HEK293 (cell line): Measurements from ENCODE around the gene TMEM131L.

ENCODE experiments used
- CTCF ChIA-PET: fragments of 350-600 bp; formaldehyde crosslinking; extraction: SDS; loops from one replicate; lab custom pipeline; 2021; ENCODE audit warnings: antibody characterized with exemption; lab: Yijun Ruan, JAX
- POLR2A ChIA-PET: fragments of 300-600 bp; formaldehyde crosslinking; extraction: SDS; loops from one replicate; lab custom pipeline; 2020; ENCODE audit warnings: antibody characterized with exemption, inconsistent platforms; lab: Yijun Ruan, JAX
- H3K27ac ChIP-seq: fragments of 200-500 bp; sonication (Bioruptor generic); 2 replicates; pipeline ENCODE4 v1.5.1; 2014; ENCODE audit warnings: low read depth, low read length, control low read depth, inconsistent platforms; ENCODE audit errors: extremely low read depth
- H3K36me3 ChIP-seq, 2 experiments: fragments of 200-500 bp in 1 of 2; sonication (Bioruptor generic) in 1 of 2; 1 replicate in 1 of 2; 2 replicates in 1 of 2; pipeline ENCODE4 v1.5.1; 2014 to 2017; ENCODE audit warnings: inconsistent platforms in 2 of 2, low read length in 2 of 2; ENCODE audit not compliant: control insufficient read depth in 2 of 2, insufficient read depth in 1 of 2
- H3K4me1 ChIP-seq: fragments of 200-500 bp; sonication (Bioruptor generic); 2 replicates; pipeline ENCODE4 v1.5.1; 2014; ENCODE audit warnings: mild to moderate bottlenecking, low read length, inconsistent platforms; ENCODE audit not compliant: control insufficient read depth, insufficient read depth
- H3K4me3 ChIP-seq: 2 replicates; pipeline ENCODE4 v1.5.1; 2011; ENCODE audit warnings: low read depth, mild to moderate bottlenecking, control low read depth, low read length, moderate library complexity
- H3K9me3 ChIP-seq: fragments of 200-500 bp; sonication (Bioruptor generic); 2 replicates; pipeline ENCODE4 v1.5.1; 2014; ENCODE audit warnings: low read depth, low read length, inconsistent platforms; ENCODE audit not compliant: control insufficient read depth, insufficient read depth
- AEBP2 ChIP-seq: fragments of 450-650 bp; formaldehyde crosslinking; IDR thresholded peaks from 2 replicates; pipeline ENCODE4 v1.5.1; 2016; ENCODE audit warnings: missing biosample characterization, missing genetic modification characterization, borderline replicate concordance
- BCL11B ChIP-seq: fragments of 450-650 bp; formaldehyde crosslinking; IDR thresholded peaks from 2 replicates; pipeline ENCODE4 v1.5.1; 2016; ENCODE audit warnings: low read depth, missing biosample characterization, missing genetic modification characterization
- GLI4 ChIP-seq: fragments of 450-650 bp; formaldehyde crosslinking; IDR thresholded peaks from 2 replicates; pipeline ENCODE4 v1.5.1; 2016; ENCODE audit warnings: missing biosample characterization, missing genetic modification characterization
- OVOL3 ChIP-seq: fragments of 450-650 bp; formaldehyde crosslinking; IDR thresholded peaks from 2 replicates; pipeline ENCODE4 v1.5.1; 2016; ENCODE audit warnings: missing biosample characterization, missing genetic modification characterization
- SETDB1 ChIP-seq: IDR thresholded peaks from one replicate; pipeline ENCODE4 v1.6.1; 2017; ENCODE audit warnings: mild to moderate bottlenecking, low read length, moderate library complexity, mixed read lengths; ENCODE audit not compliant: insufficient read length
- ZBTB17 ChIP-seq: fragments of 450-650 bp; formaldehyde crosslinking; IDR thresholded peaks from 2 replicates; pipeline ENCODE4 v1.5.1; 2016; ENCODE audit warnings: missing biosample characterization, missing genetic modification characterization
- ZBTB7A ChIP-seq: fragments of 450-650 bp; formaldehyde crosslinking; IDR thresholded peaks from 2 replicates; pipeline ENCODE4 v1.5.1; 2016; ENCODE audit warnings: low read depth, missing biosample characterization, missing genetic modification characterization
- ZIC2 ChIP-seq: fragments of 450-650 bp; formaldehyde crosslinking; IDR thresholded peaks from 2 replicates; pipeline ENCODE4 v1.5.1; 2016; ENCODE audit warnings: missing biosample characterization, missing genetic modification characterization
- ZNF121 ChIP-seq: fragments of 450-650 bp; formaldehyde crosslinking; IDR thresholded peaks from 2 replicates; pipeline ENCODE4 v1.5.1; 2016; ENCODE audit warnings: missing biosample characterization, missing genetic modification characterization
- ZNF138 ChIP-seq: fragments of 450-650 bp; formaldehyde crosslinking; IDR thresholded peaks from 2 replicates; pipeline ENCODE4 v1.5.1; 2016; ENCODE audit warnings: missing biosample characterization, missing genetic modification characterization, borderline replicate concordance
- ZNF16 ChIP-seq: fragments of 450-650 bp; formaldehyde crosslinking; IDR thresholded peaks from 2 replicates; pipeline ENCODE4 v1.5.1; 2016; ENCODE audit warnings: low read depth, missing biosample characterization, missing genetic modification characterization
- ZNF239 ChIP-seq: fragments of 450-650 bp; formaldehyde crosslinking; IDR thresholded peaks from 2 replicates; pipeline ENCODE4 v1.5.1; 2016; ENCODE audit warnings: missing biosample characterization, missing genetic modification characterization
- ZNF426 ChIP-seq: fragments of 450-650 bp; formaldehyde crosslinking; IDR thresholded peaks from 2 replicates; pipeline ENCODE4 v1.5.1; 2017; ENCODE audit warnings: missing biosample characterization, missing genetic modification characterization, mild to moderate bottlenecking, inconsistent platforms, moderate library complexity
- ZNF621 ChIP-seq: fragments of 450-650 bp; formaldehyde crosslinking; IDR thresholded peaks from 2 replicates; pipeline ENCODE4 v1.5.1; 2017; ENCODE audit warnings: missing biosample characterization, missing genetic modification characterization
- ZNF768 ChIP-seq: fragments of 450-650 bp; formaldehyde crosslinking; IDR thresholded peaks from 2 replicates; pipeline ENCODE4 v1.5.1; 2018; ENCODE audit warnings: missing biosample characterization, mild to moderate bottlenecking, missing genetic modification characterization
- ZNF777 ChIP-seq: fragments of 450-650 bp; formaldehyde crosslinking; IDR thresholded peaks from 2 replicates; pipeline ENCODE4 v1.5.1; 2017; ENCODE audit warnings: missing biosample characterization, missing genetic modification characterization, borderline replicate concordance
- ZNF837 ChIP-seq: fragments of 450-650 bp; formaldehyde crosslinking; IDR thresholded peaks from 2 replicates; pipeline ENCODE4 v1.5.1; 2016; ENCODE audit warnings: missing biosample characterization, missing genetic modification characterization
- TF ChIP-seq, protein P1 (sequence below): fragments of 450-650 bp; IDR thresholded peaks from 2 replicates; pipeline ENCODE4 v1.5.1; 2018; ENCODE audit warnings: missing biosample characterization, mild to moderate bottlenecking, missing genetic modification characterization
- TF ChIP-seq, protein P2 (sequence below): fragments of 450-650 bp; formaldehyde crosslinking; IDR thresholded peaks from 2 replicates; pipeline ENCODE4 v1.5.1; 2016; ENCODE audit warnings: missing biosample characterization, missing genetic modification characterization
- TF ChIP-seq, protein P3 (sequence below): fragments of 450-650 bp; formaldehyde crosslinking; IDR thresholded peaks from 2 replicates; pipeline ENCODE4 v1.5.1; 2016; ENCODE audit warnings: missing biosample characterization, missing genetic modification characterization

TMEM131L gene

DNA sequence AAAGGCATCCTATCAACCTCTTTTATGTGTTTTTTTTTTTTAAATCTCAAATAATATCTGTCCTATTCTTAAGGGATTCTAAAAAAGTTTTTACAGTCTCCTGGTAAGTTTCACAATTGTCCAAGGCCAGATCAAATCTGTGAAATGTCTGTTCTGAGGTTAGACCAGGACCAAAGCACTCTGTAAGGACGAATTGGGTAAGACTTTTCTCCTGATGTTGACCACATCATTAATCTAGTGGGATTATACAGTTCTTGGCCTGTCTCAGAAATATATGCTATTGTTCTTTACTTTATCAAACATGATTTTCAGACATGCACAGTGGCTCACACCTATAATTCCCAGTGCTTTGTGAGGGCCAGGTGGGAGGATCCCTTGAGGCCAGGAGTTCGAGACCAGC, 45.8 kb upstream of the TMEM131L start (continued):
- TF ChIP-seq SETDB1 (no peak), ZNF138 (no peak), GLI4 (tag by site-specific recombination) (no peak), ZNF426 (tag by site-specific recombination) (no peak), ZNF777 (tag by site-specific recombination) (no peak), ZBTB17 (tag by site-specific recombination) (no peak)

DNA sequence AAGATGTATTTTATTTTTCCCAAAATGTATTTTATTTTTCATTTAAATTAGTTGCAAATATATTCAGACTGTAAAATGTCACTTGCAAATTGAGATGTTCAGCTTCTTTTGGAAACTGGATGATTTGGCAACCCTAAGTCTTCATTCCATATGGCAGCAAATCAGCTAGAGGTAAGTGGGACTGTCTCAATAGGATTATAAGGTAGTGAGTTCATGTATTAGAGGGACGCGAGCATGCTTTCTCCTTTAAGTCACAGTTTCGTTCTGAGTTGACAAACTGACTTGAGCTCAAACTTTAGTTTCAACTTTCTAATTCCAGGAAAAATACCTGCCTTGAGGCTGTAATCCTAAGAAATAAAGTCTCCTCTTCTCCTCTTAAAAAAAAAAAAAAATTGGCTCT, 44.2 kb upstream of the TMEM131L start:
- no peak for TF ChIP-seq ZBTB7A (tag by site-specific recombination)
- TF ChIP-seq ZNF121: no peak
- no peak for TF ChIP-seq ZNF837 (tag by site-specific recombination)
- TF ChIP-seq ZNF777 (tag by site-specific recombination): no peak
- Histone ChIP-seq H3K4me1 (no peaks in the 10 kb centered on the region), H3K36me3 (no peaks in the 10 kb centered on the region; a peak in 1 of 3 replicates), H3K4me3 (no peak overlapping the region), H3K9me3 (no peaks in the 10 kb centered on the region), H3K27ac (no peak overlapping the region)
- POLR2A ChIA-PET: interaction anchor here (0.7 kb wide), 1 partner anchor 70 kb away, joined by 4 read pairs; no protein-coding TSS in a partner anchor
- CTCF ChIA-PET: no interaction called here

DNA sequence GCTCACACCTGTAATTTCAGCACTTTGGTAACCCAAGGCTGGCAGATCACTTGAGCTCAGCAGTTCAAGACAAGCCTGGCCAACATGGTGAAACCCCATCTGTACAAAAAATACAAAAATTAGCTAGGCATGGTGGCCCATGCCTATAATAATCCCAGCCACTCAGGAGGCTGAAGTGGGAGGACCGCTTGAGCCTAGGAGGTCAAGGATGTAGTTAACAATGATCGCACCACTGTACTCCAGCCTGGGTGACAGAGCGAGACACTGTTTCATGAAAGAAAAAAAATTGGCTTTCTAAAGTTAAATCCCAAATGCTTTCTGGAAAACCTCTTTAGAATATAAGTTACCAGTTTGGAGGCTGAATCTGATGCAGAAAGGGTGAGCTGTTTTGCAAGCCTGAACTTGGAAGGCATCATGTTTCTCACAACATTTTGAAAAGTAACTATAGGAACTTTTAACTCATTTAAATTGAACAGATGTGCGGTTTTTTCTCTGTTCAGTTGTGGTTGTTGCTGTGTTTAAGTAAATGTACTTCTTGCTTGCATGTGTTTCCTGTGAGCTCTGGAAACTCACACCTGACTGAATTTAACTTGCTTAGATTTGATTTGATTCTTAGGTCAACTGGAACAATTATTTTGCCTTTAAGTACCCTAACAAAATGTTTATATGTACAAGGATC, 39.8 kb upstream of the TMEM131L start:
- ChIA-PET CTCF (no interaction called here), POLR2A (no interaction called here)
- no peaks in the 10 kb centered on the region for H3K9me3 ChIP-seq
- H3K4me1 ChIP-seq: no peaks in the 10 kb centered on the region
- H3K4me3 ChIP-seq: no peak overlapping the region
- TF ChIP-seq, protein P1, sequence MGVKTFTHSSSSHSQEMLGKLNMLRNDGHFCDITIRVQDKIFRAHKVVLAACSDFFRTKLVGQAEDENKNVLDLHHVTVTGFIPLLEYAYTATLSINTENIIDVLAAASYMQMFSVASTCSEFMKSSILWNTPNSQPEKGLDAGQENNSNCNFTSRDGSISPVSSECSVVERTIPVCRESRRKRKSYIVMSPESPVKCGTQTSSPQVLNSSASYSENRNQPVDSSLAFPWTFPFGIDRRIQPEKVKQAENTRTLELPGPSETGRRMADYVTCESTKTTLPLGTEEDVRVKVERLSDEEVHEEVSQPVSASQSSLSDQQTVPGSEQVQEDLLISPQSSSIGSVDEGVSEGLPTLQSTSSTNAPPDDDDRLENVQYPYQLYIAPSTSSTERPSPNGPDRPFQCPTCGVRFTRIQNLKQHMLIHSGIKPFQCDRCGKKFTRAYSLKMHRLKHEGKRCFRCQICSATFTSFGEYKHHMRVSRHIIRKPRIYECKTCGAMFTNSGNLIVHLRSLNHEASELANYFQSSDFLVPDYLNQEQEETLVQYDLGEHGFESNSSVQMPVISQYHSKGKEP (tag by site-specific recombination): no peak
- TF ChIP-seq ZNF768 (tag by site-specific recombination): no peak
- no peak overlapping the region for H3K27ac ChIP-seq
- H3K36me3 ChIP-seq: no peaks in the 10 kb centered on the region

DNA sequence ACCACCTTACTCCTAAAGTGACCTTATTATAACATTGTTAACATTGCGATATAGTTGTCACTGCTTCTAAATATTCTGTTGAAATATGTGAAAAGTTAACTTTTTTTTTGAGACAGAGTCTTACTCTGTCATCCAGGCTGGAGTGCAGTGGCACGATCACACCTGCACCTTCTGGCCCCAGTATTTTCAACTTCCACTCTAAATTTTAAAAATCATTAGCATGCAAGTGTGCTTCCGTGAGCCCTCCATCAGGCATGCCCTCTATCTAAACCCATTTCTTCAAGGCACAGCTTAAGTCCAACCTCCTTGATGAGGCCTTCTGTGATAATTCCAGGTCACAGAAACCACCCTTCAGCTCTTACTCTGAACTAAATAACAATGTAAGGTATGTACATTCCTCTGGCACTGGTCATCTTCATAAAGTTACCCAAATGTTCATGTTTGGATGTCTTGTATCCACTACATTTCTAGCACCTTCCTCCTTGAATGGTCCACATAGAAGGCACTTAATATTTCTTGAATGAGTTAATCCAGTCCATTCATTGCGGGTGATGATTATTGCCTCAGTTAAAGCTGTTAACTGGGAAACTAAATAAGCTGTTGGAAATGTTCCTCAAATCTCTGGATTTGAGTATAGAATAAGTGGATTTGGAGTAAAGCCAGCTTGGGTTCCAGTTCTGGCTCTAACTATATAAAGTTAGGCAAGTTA, 38.6 kb upstream of the TMEM131L start:
- H3K9me3 ChIP-seq: no peaks in the 10 kb centered on the region
- CTCF ChIA-PET: interaction anchor here (0.6 kb wide), 1 partner anchor 34 kb away, joined by 5 read pairs; no protein-coding TSS in a partner anchor
- no peaks in the 10 kb centered on the region for H3K36me3 ChIP-seq
- no peak overlapping the region for H3K27ac ChIP-seq
- H3K4me3 ChIP-seq: no peak overlapping the region
- no peaks in the 10 kb centered on the region for H3K4me1 ChIP-seq
- POLR2A ChIA-PET: no interaction called here
- no peak for TF ChIP-seq AEBP2 (tag by site-specific recombination)
- TF ChIP-seq, protein P2, sequence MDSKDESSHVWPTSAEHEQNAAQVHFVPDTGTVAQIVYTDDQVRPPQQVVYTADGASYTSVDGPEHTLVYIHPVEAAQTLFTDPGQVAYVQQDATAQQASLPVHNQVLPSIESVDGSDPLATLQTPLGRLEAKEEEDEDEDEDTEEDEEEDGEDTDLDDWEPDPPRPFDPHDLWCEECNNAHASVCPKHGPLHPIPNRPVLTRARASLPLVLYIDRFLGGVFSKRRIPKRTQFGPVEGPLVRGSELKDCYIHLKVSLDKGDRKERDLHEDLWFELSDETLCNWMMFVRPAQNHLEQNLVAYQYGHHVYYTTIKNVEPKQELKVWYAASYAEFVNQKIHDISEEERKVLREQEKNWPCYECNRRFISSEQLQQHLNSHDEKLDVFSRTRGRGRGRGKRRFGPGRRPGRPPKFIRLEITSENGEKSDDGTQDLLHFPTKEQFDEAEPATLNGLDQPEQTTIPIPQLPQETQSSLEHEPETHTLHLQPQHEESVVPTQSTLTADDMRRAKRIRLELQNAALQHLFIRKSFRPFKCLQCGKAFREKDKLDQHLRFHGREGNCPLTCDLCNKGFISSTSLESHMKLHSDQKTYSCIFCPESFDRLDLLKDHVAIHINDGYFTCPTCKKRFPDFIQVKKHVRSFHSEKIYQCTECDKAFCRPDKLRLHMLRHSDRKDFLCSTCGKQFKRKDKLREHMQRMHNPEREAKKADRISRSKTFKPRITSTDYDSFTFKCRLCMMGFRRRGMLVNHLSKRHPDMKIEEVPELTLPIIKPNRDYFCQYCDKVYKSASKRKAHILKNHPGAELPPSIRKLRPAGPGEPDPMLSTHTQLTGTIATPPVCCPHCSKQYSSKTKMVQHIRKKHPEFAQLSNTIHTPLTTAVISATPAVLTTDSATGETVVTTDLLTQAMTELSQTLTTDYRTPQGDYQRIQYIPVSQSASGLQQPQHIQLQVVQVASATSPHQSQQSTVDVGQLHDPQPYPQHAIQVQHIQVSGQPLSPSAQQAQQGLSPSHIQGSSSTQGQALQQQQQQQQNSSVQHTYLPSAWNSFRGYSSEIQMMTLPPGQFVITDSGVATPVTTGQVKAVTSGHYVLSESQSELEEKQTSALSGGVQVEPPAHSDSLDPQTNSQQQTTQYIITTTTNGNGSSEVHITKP (tag by site-specific recombination): no peak
- TF ChIP-seq, protein P3, sequence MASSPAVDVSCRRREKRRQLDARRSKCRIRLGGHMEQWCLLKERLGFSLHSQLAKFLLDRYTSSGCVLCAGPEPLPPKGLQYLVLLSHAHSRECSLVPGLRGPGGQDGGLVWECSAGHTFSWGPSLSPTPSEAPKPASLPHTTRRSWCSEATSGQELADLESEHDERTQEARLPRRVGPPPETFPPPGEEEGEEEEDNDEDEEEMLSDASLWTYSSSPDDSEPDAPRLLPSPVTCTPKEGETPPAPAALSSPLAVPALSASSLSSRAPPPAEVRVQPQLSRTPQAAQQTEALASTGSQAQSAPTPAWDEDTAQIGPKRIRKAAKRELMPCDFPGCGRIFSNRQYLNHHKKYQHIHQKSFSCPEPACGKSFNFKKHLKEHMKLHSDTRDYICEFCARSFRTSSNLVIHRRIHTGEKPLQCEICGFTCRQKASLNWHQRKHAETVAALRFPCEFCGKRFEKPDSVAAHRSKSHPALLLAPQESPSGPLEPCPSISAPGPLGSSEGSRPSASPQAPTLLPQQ (tag by site-specific recombination): no peak
- no peak for TF ChIP-seq BCL11B (tag by site-specific recombination)
- TF ChIP-seq SETDB1: no peak
- no peak for TF ChIP-seq OVOL3 (tag by site-specific recombination)
- no peak for TF ChIP-seq ZIC2 (tag by site-specific recombination)
- TF ChIP-seq ZNF239 (tag by site-specific recombination): no peak
- no peak for TF ChIP-seq ZNF621 (tag by site-specific recombination)
- TF ChIP-seq ZNF16 (tag by site-specific recombination): no peak
- TF ChIP-seq, all 188 proteins: peak for 0
